ENCODE data around the gene LCE2D.

GRCh38 chr1:152643945-152644344 lies 19.2 kb upstream of the LCE2D start:
- TF ChIP-seq CTCF (IDR thresholded peaks at IDR 0.05) (no peak), POLR2A (IDR thresholded peaks at IDR 0.05) (no peak)
